ENCODE measurements around the gene ATP10B. TPM values are rescaled to one million over a fixed set of nuclear protein-coding genes. Genes with fewer than 3 reads are reported as not detected.

The ATP10B gene
- total and polyA plus RNA-seq, 2 of the 8 experiments (the other 6 are each of a cell fraction or from before 2014, with no cell fraction given): 0.06 to 0.11 TPM

DNA sequence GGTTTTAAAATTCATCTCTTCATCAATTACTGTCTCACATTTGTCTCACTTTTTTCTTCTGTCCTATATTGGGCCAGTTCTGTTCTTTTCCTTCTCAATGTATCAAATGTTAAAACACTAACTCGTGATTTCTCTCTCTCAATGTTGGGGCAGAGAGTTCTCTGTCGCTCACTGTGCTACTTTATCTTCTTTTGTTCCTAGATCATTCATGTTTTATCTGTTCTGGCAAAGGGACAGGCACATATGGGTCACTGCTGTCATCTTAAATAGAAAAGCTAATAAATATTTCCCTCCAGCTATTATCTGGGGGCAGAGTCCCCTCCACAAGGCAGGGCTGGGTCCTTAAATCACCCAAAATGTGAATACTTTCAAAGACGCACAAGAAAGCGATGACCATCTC is 216.3 kb downstream of the ATP10B start:
- H3K4ac ChIP-seq (replicated peaks; ENCODE audit: insufficient read length, low read depth, low read length): no peak overlapping the region
- DNase-seq (ENCODE audit: low read depth in 1 of 2, low spot score in 2 of 2): no peak
- H2BK120ac ChIP-seq (replicated peaks; ENCODE audit: low read depth, low read length): no peak overlapping the region
- POLR2A ChIA-PET (ENCODE audit: partially characterized antibody): no interaction called here
- TF ChIP-seq GTF2F1 (IDR thresholded peaks at IDR 0.05; ENCODE audit: borderline replicate concordance, low read depth, low read length): no peak
- TF ChIP-seq RAD21 (IDR thresholded peaks at IDR 0.05 in 1 of 2, conservative IDR thresholded peaks at IDR 0.05 in 1 of 2; ENCODE audit: low read depth in 2 of 2, low read length in 2 of 2): no peak
- TF ChIP-seq, protein P1, sequence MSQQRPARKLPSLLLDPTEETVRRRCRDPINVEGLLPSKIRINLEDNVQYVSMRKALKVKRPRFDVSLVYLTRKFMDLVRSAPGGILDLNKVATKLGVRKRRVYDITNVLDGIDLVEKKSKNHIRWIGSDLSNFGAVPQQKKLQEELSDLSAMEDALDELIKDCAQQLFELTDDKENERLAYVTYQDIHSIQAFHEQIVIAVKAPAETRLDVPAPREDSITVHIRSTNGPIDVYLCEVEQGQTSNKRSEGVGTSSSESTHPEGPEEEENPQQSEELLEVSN (IDR thresholded peaks at IDR 0.05): no peak
- no peak for TF ChIP-seq PHF8 (conservative IDR thresholded peaks at IDR 0.05; ENCODE audit: low read depth, low read length)
- TF ChIP-seq POLR2A (IDR thresholded peaks at IDR 0.05; ENCODE audit: control extremely low read depth in 1 of 2, low read depth in 2 of 2, low read length in 2 of 2): no peak
- TF ChIP-seq SRF (IDR thresholded peaks at IDR 0.05; ENCODE audit: low read depth, low read length): no peak
- TF ChIP-seq YY1 (IDR thresholded peaks at IDR 0.05; ENCODE audit: low read depth, low read length): no peak
- no peak for TF ChIP-seq MAFK (IDR thresholded peaks at IDR 0.05; ENCODE audit: low read depth, low read length)
- TF ChIP-seq HDAC6 (IDR thresholded peaks at IDR 0.05; ENCODE audit: low read depth, low read length): no peak
- no peak for TF ChIP-seq CBX5 (IDR thresholded peaks at IDR 0.05; ENCODE audit: low read depth, low read length)
- TF ChIP-seq TAF1 (IDR thresholded peaks at IDR 0.05; ENCODE audit: low read depth, low read length): no peak
- no peak overlapping the region for H3K4me3 ChIP-seq (ENCODE audit: extremely low read depth in 1 of 4, insufficient read depth in 2 of 4, low read depth in 3 of 4, low read length in 4 of 4)
- no peak overlapping the region for H2BK5ac ChIP-seq (ENCODE audit: low read depth, low read length)
- no peak overlapping the region for H2BK15ac ChIP-seq (ENCODE audit: low read length)
- H3K79me1 ChIP-seq (ENCODE audit: low read depth, low read length): no peaks in the 10 kb centered on the region
- H3K27me3 ChIP-seq (replicated peaks in 1 of 4; ENCODE audit: control insufficient read depth in 3 of 4, extremely low read depth in 1 of 4, insufficient read depth in 3 of 4, low read length in 3 of 4): no peaks in the 10 kb centered on the region
- no peak overlapping the region for H2AFZ ChIP-seq (ENCODE audit: low read length)
- no peak overlapping the region for H3K27ac ChIP-seq (ENCODE audit: low read depth, low read length)
- H2AK5ac ChIP-seq (ENCODE audit: low read depth, low read length): no peak overlapping the region
- no peak overlapping the region for H3K23ac ChIP-seq (ENCODE audit: insufficient read length)
- H2BK12ac ChIP-seq (ENCODE audit: low read depth, low read length): no peak overlapping the region
- H4K20me1 ChIP-seq (replicated peaks in 1 of 2; ENCODE audit: control insufficient read depth in 1 of 2, insufficient read depth in 2 of 2, low read length in 2 of 2): no peaks in the 10 kb centered on the region
- peaks cover 7% of the 10 kb centered on the region; the same call in 1 of the 2 replicates for H3K23me2 ChIP-seq (ENCODE audit: low read depth, low read length)
- no peak overlapping the region for H3K18ac ChIP-seq (ENCODE audit: extremely low read depth, low read length)
- no peak overlapping the region for H4K5ac ChIP-seq (ENCODE audit: insufficient read length, low read depth, low read length)
- no peak overlapping the region for H3K14ac ChIP-seq (ENCODE audit: insufficient read length)
- H3K4me2 ChIP-seq (ENCODE audit: insufficient read depth in 1 of 2, low read depth in 2 of 2, low read length in 2 of 2): no peak overlapping the region
- no peaks in the 10 kb centered on the region for H3K79me2 ChIP-seq (ENCODE audit: control insufficient read depth in 1 of 2, insufficient read depth in 2 of 2, low read length in 2 of 2)
- H3K9ac ChIP-seq (replicated peaks in 1 of 4; ENCODE audit: extremely low read depth in 1 of 4, low read depth in 3 of 4, low read length in 3 of 4): no peak overlapping the region
- H4K8ac ChIP-seq (ENCODE audit: extremely low read depth, insufficient read depth, low read length): no peak overlapping the region
- CTCF ChIA-PET (ENCODE audit: partially characterized antibody): interaction anchor here (0.9 kb wide), 1 partner anchor 128 kb away, joined by 3 read pairs; no protein-coding TSS in a partner anchor
- no peak overlapping the region for H4K91ac ChIP-seq (replicated peaks; ENCODE audit: insufficient read length, low read length)
- no peak overlapping the region for H2BK20ac ChIP-seq (ENCODE audit: low read length)
- H3K4me1 ChIP-seq (replicated peaks in 1 of 4; ENCODE audit: control insufficient read depth in 3 of 4, insufficient read depth in 4 of 4, low read length in 3 of 4): no peaks in the 10 kb centered on the region
- FAIRE-seq: no peak
- H3K36me3 ChIP-seq (ENCODE audit: control insufficient read depth in 2 of 4, insufficient read depth in 4 of 4, low read length in 3 of 4): no peaks in the 10 kb centered on the region
- WGBS, 2 experiments (ENCODE audit: extremely low coverage in 1 of 2, insufficient coverage in 1 of 2, insufficient read length in 1 of 2, insufficient replicate concordance in 2 of 2, low coverage in 1 of 2, low lambda C conversion rate in 2 of 2, missing lambda C conversion rate in 1 of 2): 84% methylated on average over 4 of the region's 4 CpGs; no CpG with 5 or more reads in 1 of the 2 experiments
- H3K9me3 ChIP-seq (ENCODE audit: insufficient read depth in 2 of 2, low read depth in 1 of 2, low read length in 1 of 2): no peaks in the 10 kb centered on the region
- H3K56ac ChIP-seq (replicated peaks; ENCODE audit: insufficient read length, low read depth, low read length): no peak overlapping the region

Measured in H1 (cell line).